Panc1 (cell line): Measurements from ENCODE around the gene PGBD5.

Experiments used
- SIN3A ChIP-seq: IDR thresholded peaks from 2 replicates; pipeline ENCODE4 v1.6.1; 2012; ENCODE audit warnings: low read depth, mild to moderate bottlenecking, low read length, moderate library complexity, borderline replicate concordance; ENCODE audit not compliant: insufficient read depth
- TF ChIP-seq, protein P1 (sequence below): fragments of 450-650 bp; IDR thresholded peaks from 2 replicates; pipeline ENCODE4 v1.5.1; 2017; ENCODE audit warnings: mild to moderate bottlenecking
- TF ChIP-seq, protein P2 (sequence below), 2 experiments: IDR thresholded peaks; 2 replicates each; pipeline ENCODE4 v1.6.1; 2011 to 2012; ENCODE audit warnings: low read depth in 2 of 2, control low read depth in 1 of 2, low read length in 1 of 2, mild to moderate bottlenecking in 1 of 2, moderate library complexity in 1 of 2; ENCODE audit not compliant: insufficient read depth in 1 of 2

DNA sequence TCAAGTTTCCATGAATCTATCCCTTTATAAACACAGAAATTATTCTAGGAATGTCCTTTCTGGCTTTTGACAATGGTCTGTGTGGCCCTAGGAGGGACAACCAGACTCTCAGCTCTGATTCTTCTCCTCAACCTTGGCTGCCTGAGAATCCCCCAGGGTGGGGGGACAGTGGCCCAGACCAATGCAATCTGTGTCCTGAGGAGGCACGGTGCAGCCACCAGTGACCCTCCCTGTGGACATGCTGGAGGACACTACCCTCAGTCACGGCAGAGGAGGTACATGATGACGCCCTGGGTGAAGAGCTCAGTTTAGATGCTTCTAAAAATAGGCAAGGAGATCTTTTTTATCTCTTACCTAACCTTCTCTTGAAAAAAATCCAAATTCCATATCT is 91.7 kb downstream of the PGBD5 start:
- TF ChIP-seq, protein P1, sequence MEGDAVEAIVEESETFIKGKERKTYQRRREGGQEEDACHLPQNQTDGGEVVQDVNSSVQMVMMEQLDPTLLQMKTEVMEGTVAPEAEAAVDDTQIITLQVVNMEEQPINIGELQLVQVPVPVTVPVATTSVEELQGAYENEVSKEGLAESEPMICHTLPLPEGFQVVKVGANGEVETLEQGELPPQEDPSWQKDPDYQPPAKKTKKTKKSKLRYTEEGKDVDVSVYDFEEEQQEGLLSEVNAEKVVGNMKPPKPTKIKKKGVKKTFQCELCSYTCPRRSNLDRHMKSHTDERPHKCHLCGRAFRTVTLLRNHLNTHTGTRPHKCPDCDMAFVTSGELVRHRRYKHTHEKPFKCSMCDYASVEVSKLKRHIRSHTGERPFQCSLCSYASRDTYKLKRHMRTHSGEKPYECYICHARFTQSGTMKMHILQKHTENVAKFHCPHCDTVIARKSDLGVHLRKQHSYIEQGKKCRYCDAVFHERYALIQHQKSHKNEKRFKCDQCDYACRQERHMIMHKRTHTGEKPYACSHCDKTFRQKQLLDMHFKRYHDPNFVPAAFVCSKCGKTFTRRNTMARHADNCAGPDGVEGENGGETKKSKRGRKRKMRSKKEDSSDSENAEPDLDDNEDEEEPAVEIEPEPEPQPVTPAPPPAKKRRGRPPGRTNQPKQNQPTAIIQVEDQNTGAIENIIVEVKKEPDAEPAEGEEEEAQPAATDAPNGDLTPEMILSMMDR, result no peak
- TF ChIP-seq, protein P2, sequence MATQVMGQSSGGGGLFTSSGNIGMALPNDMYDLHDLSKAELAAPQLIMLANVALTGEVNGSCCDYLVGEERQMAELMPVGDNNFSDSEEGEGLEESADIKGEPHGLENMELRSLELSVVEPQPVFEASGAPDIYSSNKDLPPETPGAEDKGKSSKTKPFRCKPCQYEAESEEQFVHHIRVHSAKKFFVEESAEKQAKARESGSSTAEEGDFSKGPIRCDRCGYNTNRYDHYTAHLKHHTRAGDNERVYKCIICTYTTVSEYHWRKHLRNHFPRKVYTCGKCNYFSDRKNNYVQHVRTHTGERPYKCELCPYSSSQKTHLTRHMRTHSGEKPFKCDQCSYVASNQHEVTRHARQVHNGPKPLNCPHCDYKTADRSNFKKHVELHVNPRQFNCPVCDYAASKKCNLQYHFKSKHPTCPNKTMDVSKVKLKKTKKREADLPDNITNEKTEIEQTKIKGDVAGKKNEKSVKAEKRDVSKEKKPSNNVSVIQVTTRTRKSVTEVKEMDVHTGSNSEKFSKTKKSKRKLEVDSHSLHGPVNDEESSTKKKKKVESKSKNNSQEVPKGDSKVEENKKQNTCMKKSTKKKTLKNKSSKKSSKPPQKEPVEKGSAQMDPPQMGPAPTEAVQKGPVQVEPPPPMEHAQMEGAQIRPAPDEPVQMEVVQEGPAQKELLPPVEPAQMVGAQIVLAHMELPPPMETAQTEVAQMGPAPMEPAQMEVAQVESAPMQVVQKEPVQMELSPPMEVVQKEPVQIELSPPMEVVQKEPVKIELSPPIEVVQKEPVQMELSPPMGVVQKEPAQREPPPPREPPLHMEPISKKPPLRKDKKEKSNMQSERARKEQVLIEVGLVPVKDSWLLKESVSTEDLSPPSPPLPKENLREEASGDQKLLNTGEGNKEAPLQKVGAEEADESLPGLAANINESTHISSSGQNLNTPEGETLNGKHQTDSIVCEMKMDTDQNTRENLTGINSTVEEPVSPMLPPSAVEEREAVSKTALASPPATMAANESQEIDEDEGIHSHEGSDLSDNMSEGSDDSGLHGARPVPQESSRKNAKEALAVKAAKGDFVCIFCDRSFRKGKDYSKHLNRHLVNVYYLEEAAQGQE (IDR thresholded peaks at IDR 0.05; ENCODE audit: insufficient read depth in 1 of 2, low read depth in 2 of 2, low read length in 1 of 2), result no peak
- no peak for TF ChIP-seq SIN3A
